ELR (cell line): ENCODE results near the gene HERC4.

Experiments used
- DNase-seq: peaks from one replicate; pipeline ENCODE4 v3.0.0-alpha.2; 2015; ENCODE audit warnings: low read depth

HERC4 gene

DNA sequence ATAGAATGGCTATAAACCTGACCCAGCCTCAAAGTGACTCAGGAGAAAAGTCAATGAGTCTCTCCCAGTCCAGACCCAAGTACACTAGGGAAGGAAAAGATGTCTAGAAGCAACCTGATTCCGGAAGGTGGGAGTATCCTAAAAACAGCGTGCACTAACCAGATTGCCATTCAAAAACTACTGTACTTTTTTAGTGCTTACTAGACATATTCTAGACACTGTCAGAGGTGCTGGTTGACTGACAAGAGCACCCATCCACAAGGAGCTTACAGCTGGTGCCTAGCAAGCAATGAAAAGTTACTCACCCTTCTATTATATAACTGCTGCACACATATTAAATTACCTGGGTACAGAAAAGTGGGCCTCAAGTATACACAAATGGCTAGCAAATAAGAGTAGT, 109.6 kb downstream of the HERC4 start:
- no peak for DNase-seq

GRCh38 chr10:67959839-67960476, 115.1 kb downstream of the HERC4 start:
- no peak for DNase-seq

GRCh38 chr10:67955614-67956013, 119.5 kb downstream of the HERC4 start:
- DNase-seq = no peak

DNA sequence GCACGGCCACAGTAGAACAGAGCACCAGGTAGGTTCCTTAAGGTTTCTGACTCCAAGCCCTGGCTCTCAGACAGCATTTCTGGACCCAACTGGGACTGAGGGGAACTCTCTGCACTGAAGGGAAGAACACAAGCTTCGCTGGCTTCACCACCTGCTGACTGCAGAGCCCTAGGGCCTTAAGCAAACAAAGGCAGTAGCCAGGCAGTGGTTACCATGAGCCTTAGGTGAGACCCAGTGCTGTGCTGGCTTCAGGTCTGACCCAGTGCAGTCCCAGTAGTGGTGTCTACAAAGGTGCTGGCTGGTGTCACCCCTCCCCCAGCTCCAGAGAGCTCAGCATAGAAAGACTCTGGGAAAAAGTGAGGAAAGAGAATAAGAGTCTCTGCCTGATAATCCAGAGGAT, 131.2 kb downstream of the HERC4 start:
- DNase-seq = no peak

DNA sequence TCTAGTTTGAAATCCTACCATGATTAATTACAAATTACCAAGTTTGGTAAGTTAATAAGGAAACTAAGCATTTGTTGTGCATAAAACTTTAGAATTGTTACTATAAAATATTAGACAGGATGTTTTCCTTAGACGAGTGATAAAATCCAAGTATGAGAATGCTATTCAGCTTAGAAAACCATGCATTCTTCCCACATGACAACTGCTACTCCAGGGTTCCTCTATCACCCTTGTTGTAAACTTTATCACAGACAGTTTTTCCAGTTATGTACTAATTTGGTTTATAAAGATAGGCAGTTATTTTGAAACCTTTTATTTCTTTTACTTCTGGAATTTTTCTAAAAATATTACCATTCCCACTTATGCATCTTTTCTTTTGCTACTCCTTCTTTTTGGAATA, 138.7 kb downstream of the HERC4 start:
- DNase-seq = no peak

DNA sequence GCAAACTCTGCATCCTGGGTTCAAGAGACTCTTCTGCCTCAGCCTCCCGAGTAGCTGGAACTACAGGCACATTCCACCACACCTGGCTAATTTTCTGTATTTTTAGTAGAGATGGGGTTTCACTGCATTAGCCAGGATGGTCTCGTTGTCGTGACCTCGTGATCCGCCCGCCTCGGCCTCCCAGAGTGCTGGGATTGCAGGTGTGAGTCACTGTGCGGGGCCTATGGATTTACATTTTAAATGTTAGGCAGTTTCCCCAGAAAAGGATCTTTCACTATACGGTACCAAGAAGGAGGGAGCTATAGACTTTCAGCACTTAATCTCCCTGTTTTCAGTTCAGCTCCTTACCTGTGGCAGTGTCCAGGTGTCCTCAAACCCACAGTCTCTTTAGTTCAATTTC, 139.9 kb downstream of the HERC4 start:
- no peak for DNase-seq

DNA sequence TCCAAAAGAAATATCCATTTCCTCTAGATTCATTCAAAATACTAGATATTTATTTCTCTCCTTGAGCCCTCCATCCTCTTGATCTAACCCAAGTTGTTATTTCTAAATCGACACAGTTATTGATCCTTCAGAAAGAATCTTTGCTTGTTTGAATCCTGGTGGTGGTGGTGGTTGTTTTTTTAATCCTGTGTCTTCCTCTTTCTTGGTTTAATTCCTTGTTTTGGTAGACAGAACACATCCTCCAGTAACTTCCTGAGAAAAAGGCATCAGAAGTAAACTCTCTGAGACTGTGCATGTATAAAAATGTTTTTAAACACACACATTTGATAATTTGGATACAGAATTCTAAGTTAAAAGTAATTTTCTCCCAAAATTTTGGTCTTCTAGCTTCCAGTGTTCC, 140.7 kb downstream of the HERC4 start:
- no peak for DNase-seq

DNA sequence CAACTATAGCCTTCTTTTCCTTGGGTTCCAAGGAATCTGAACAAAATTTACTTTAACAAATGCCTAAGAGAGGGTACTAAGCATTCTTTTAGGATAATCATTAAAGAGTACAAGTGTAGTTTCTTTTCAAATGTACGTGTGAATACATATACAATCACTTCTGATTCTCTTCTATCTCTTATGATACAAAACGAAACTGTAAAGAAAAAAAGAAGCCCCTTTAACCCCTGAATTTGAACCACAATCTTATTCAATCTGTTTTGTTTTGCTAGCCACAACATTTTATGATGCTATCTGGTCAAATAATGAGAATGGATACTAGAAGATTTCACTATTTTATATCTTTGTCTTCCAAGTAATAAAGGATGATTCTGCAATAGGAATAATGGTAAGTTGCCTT, 141.9 kb downstream of the HERC4 start:
- no peak for DNase-seq

DNA sequence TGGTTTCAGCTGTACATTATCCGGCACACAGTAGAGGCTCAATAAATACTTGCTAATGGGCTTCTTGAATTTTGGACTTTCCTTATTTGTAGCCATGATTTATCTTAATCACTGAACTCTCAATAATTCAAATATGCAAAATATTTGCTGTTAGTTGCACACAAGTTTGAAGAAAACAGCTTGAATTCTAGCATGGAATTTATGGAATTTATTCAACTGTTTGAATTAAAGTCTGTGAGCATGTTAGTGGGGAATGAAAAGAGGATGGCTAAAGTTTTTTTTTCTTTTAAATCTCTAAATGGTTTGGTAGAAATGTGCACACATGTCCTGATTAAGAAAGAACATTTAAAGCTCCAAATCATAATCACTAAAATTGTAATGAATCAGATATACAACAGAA, 148.1 kb downstream of the HERC4 start:
- DNase-seq = no peak

- peak; percentile 56 for DNase-seq
Measured at GRCh38 chr10:67925449-67926005, 149.6 kb downstream of the HERC4 start.

GRCh38 chr10:67924136-67924535, 150.9 kb downstream of the HERC4 start:
- DNase-seq = no peak

DNA sequence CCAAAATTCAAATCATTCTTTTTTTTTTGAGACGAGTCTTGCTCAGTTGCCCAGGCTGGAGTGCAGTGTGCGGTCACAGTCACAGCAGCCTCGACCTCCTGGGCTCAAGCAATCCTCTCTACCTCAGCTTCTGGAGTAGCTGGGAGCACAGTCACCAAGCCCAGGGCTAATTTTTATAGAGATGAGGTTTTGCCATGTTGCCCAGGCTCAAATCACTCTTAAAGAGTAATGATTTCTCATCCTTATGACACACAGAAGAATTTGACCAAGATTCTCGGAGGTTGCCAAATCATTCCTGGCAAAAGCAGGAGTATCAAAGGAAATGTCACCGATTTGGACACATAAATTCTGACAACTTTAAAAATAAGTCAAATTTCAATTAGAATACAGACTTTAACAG, 151.5 kb downstream of the HERC4 start:
- DNase-seq = peak; percentile 71

GRCh38 chr10:67921065-67921464, 154.0 kb downstream of the HERC4 start:
- DNase-seq = no peak

DNA sequence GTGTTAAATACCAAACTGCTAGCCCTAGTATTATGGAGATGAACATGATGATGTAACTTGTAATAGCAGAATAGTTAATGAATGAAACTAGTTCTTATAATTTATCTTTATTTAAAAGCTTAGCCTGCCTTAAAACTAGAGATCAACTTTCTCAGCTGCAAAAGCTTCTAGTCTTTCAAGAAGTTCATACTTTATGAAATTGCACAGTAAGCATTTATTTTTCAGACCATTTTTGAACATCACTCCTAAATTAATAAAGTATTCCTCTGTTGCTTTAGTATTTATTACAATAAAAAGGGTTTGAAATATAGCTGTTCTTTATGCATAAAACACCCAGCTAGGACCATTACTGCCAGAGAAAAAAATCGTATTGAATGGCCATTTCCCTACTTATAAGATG, 157.4 kb downstream of the HERC4 start:
- no peak for DNase-seq

DNA sequence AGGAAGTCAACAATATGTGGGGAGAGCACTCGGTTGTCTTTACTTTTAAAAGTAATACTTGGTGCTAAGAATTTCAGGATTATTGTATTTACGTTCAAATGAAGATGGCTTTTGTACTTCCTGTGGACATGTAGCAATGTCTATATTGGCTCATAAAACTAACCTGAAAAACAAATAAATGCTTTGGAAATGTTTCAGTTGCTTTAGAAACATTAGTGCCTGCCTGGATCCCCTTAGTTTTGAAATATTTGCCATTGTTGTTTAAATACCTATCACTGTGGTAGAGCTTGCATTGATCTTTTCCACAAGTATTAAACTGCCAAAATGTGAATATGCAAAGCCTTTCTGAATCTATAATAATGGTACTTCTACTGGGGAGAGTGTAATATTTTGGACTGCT, 157.9 kb downstream of the HERC4 start:
- no peak for DNase-seq

DNA sequence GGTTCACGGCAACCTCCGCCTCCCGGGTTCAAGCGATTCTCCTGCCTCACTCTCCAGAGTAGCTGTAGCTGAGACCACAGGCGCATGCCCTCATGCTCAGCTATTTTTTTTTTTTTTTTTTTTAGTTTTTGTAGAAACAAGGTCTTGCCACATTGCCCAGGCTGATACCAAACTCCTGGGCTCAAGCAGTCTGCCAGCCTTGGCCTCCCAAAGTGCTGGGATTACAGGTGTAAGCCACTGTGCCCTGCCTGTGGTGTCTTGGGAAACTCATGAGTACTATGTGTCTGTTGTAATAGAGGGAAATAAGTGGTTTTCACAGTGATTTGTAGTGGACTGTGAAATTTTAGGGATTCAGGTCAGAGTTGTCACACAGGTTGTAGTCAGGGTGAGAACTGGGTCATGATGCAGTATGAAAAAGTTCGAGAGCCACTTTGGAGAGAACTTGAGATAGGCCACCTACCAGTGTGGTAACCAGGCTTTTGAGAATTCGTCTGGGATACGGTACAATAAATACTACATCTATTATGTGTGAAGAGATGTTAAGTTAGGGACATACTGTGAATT, 160.2 kb downstream of the HERC4 start:
- no peak for DNase-seq

DNA sequence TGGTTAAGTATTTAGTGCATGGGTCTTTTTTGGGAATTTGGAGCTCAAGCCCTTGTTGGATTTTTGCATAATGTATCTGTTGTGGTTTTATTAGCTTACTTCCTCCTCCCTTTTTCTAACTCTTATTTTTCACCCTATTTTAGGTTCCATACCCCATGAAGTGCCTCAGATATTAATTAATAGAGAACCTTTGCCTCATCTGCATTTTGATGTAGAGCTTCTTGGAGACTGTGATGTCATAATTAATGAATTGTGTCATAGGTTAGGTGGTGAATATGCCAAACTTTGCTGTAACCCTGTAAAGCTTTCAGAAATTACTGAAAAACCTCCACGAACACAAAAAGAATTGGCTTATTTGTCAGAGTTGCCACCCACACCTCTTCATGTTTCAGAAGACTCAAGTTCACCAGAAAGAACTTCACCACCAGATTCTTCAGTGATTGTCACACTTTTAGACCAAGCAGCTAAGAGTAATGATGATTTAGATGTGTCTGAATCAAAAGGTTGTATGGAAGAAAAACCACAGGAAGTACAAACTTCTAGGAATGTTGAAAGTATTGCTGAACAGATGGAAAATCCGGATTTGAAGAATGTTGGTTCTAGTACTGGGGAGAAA, 162.6 kb downstream of the HERC4 start:
- DNase-seq = no peak

DNA sequence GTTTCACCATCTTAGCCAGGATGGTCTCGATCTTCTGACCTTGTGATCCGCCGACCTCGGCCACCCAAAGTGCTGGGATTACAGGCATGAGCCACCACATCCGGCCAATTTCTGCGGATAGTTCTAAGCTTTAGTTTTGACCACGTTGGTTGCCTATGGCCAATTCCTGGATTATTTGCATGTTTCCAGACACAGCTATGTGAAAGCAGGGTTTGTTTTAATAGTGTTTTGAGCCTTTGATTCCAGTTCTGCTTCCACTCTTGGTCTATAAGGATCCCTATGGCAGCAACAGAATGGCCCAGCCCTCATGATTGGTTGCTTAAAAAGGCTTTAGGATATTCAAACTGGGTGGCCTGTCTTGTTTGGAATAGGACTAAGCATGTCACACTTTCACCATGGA, 171.5 kb downstream of the HERC4 start:
- no peak for DNase-seq

DNA sequence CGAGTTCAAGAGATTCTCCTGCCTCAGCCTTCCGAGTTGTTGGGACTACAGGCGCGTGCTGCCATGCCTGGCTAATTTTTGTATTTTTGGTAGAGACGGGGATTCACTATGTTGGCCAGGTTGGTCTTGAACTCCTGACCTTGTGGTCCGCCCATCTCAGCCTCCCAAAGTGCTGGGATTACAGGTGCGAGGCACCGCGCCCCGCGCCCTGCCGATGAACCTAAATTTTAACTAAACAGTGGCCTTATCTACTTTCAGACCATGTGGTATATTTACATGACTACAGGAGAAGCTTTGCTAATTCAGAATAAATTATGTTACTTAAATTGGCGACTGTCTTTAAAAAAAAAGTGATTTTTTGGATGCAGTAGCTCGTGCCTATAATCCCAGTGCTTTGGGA, 181.4 kb downstream of the HERC4 start:
- DNase-seq = no peak

DNA sequence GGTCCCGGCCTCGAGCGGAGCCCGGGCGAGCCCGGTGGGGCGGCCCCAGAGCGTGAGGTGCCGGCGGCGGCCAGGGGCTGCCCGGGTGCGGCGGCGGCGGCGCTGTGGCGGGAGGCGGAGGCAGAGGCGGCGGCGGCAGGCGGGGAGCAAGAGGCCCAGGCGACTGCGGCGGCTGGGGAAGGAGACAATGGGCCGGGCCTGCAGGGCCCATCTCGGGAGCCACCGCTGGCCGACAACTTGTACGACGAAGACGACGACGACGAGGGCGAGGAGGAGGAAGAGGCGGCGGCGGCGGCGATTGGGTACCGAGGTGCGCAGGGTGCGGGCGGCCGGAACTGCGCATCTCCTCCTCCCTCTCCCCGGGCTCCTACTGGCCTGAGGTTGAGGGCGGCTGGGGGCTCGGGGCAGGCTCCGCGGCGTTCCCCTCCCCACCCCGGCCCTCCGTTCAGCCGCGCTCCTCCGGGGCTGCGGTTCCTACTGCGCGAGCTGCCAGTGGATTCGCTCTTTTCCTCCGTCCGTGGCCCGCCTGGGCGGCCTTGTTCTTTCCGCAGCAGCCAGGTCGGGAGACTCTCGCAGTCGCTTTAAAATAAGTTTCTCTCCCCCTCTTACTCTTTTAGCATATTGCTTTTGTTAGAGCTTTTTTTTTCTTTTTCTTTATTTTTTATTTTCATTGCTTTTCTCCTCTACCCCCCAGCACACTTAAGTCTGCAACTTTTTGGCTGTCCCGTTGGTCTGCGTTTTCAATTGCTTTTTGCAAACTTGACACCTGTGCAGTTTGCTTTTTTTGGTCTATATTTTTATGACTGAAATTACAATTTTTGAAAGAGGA, 190.0 kb downstream of the HERC4 start:
- DNase-seq = peak; percentile 83

GRCh38 chr10:67884313-67884841, 190.7 kb downstream of the HERC4 start, which contains the start of gene SIRT1:
Gene SIRT1 (plus strand): TSS chr10:67884656. CDS start chr10:67884722, 66 bp downstream.
- peak; percentile 93 for DNase-seq

DNA sequence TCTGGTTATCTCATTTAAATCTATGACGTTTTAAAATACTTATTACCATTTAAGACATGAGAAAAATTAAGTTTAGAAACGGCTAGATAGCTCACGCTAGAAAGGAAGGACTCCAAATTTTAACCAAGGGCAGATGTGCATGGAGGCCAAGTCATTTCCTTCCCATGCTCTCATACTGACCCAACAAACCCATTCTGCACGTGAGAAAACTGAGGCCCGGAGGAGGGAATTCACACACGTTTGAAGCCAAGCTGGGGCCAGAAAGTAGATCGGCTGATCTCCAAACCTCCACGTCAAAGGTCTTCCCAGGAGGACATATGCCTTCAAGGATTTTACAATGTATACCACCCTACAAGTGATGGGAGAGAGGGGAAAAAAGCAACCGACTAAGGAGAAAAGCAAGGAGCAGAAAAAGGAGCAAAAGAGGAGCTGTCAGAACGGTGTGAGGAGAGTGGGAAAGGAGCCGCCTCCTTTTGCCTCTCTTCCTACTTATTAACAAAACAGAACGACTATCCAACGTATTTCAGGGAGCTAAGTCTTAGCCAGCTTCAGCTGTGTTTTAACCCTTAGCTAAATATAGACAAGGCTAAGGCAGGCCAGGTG, 191.3 kb downstream of the HERC4 start:
- DNase-seq = no peak
